GM18508 (cell line): Measurements from ENCODE around the gene RBKS.

Experiments used
- ATAC-seq: cut with Tn5 transposase; IDR thresholded peaks from one replicate; pipeline ENCODE4 v1.9.1; 2021; ENCODE audit warnings: moderate number of reproducible peaks; ENCODE audit not compliant: insufficient read depth, unreplicated experiment

RBKS gene

DNA sequence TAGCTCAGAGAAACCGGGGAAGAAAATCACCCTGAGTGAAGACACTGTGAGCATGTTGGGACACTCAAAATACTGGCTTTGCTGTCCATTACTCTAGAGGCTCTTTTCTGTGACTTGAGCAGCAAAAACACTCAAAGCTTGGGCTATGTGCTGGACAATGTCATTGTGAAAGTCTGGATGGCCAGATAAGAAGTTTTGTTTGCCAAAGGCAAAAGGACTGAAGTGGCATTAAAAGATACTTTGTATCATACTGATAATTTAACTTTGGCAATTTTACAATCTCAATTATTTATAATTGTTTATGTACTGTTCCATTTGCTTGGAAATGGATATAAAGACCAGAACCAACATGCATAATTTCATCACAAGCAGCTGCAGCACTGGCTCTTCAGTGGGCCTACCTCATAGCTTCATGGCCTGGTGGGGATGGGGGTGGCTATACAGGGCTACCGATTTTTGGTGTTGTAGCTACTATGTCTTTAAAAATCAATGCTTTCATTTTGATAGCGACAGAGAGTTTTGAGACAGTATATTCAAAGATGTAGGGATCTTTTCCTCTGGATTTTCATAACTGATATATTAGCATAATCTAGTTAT, 51.1 kb downstream of the RBKS start:
- no peak for ATAC-seq

DNA sequence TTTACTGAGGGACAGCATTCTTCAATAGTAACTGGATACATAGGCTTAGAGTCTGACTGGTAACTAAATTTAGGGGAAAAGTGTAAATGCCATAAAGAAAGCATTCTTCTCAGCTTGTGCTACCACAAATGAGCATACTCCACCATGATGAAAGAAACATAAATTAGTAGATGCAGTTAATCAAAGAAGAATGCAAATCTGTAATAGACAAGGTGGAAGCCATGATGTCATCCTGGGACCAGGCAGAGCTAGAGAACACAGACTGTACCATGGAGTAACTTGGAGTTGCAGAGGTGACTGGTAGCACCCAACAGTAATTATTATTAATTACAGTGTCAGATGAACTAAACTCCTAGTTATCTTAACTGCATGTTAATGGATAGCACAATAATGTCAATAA, 51.7 kb downstream of the RBKS start:
- ATAC-seq: no peak

DNA sequence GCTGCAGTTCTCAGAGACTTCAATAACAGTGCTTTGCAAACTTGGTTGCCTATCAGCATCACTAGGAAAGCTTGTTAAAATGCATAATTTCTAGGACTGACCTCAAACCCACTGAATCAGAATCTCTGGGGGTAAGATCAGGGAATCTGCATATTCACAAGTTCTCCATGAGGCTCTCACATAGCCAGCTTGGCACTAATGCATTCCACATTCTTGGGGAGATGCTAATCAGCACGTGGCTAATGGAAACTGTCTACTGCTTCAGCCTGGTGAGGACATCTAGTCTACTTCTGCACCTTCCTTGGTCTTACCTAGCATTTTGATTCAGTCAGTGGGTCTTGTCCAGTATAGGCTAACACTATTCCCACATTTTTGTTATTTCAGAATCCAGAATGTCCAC, 56.3 kb downstream of the RBKS start:
- no peak for ATAC-seq

DNA sequence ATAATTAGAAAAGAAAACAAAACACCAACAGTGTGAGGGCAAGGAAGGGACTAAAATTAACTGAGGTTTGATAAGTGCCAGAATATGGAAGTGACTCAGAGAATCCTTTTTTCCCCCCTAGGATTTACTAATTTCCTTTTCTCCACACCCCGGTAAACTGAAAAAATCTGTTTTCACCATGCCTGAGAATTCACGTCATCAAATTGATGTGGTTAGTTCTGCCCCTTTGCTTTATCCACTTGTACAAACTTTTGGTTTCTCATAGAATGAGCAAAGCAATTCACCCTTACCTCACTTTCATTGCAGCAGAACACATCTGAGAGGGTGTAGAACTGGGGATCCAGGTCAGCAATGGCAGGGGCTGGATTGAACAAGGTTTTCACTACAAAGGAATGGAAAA, 57.8 kb downstream of the RBKS start:
- no peak for ATAC-seq

DNA sequence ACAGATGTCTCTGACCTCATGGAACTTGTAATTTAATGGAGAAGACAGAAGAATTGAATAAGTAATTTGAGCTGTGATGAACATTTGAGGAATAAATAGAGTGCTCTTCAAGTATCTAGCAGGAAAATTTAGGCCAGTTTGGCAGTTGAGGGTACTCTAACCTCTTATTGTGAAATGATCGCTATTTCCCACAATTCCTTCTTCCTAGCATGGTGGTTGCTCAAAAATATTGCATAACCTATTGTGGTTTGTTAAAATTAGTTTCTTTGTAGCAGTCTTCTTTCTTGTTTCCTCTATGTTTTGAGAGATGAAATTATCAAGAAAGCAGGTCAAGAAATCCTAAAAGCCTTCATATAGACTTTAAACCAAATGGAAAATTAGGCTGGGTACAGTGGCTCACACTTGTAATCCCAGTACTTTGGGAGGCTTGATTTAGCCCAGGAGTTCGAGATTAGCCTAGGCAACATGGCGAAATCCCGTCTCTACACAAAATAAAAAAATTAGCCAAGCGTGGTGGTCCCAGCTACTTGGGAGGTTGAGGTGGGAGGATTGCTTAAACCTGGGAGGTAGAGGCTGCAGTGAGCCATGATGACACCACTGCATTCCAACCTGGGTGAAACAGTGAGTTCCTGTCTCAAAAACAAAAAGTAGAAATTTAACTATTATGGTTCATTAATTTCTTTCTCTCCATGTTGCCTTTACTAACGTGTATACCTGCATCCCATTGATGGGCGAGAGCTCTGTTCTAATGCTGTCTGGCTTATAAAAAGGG, 58.7 kb downstream of the RBKS start:
- no peak for ATAC-seq

DNA sequence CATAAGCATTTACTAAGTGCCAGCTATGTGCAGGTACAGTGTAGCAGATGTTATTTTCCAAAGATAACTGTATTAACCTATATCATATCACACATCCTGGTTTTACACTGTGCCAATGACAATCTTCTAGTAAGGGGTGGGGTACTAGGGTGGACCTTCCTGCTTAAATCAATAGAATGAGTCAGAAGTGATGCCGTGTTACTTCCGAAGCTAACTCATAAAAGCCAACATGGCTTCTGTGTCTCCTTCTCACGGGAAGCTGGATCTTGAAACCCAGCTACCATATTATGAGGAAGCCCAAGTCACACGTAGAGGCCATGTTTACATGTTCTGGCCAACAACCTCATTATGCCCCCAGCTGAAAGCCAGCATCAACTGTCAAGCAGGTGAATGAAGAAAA, 59.5 kb downstream of the RBKS start:
- ATAC-seq: no peak

- no peak for ATAC-seq
Observed at GRCh38 chr2:27829791-27830190, 60.4 kb downstream of the RBKS start.

DNA sequence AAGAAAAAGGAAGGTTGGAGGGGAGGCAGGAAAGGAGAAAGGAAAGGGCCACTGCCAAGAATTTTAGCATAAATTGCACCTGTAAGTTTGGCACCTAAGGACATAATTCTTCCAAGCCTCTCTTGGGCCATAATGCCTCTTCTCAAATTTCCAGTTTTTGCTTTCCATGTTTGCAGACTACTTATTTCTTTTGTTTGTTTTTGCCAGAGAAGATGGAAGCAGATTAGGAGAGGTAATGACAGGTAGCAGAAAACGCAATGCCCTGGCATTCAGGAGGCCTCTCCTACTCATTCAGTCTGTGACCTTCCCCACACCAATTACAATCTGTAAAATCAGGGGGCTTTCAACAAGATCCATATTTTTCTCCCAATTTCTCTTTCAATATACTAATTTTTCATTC, 61.9 kb downstream of the RBKS start:
- no peak for ATAC-seq

DNA sequence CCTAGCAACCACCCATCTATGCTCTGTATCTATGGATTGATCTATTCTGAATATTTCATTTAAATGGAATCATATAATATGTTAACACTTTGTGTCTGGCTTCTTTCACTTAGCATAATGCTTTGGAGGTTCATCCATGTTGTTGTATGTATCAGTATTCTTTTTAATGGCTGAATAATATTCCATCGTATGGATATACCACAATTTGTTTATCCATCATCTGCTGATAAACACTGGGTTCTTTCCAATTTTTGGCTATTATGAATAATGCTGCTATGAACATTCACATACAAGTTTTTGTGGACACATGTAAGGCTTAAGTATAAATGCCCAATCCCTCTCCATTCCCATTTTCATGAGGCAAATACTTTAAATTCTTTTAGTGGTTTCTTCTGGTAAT, 65.8 kb downstream of the RBKS start:
- no peak for ATAC-seq

DNA sequence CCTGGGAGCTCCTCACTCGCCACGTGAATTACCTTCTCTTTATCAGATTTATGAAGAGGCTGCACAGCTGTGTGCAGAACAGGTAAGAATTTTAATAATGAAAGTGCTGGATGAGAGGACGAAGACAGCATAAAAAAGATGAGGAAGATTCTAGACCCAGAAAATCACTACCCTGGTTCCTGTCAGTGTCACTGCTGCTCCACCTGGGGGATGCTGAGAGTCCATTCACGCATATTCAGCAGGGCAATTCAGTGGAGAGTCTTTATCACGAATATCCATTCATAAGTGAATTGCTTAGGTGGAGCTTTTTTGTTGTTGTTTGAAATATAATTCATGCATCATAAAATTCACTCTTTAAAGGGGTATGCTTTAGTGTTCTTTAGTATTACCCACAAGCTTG, 66.6 kb downstream of the RBKS start:
- ATAC-seq: no peak

DNA sequence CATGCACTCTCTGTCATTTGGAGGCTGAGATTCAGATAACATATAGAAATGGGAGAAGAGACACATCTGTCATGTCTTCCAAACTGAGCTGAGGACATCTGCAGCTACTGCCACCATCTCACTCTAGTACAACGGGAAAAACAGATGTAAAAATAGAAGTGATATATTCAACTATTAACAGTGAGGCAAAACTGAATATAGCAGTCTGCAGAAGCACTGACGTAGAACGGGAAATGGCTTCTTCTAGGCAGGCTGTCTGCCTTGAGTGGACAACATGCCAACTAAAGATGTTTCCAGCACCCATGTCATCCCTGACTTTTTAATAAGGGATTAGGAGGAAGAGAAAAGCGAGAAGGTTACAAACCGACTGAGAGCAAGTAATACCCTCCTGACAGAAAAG, 67.1 kb downstream of the RBKS start:
- no peak for ATAC-seq

- ATAC-seq: no peak
Observed at GRCh38 chr2:27822049-27822448, 68.1 kb downstream of the RBKS start.

DNA sequence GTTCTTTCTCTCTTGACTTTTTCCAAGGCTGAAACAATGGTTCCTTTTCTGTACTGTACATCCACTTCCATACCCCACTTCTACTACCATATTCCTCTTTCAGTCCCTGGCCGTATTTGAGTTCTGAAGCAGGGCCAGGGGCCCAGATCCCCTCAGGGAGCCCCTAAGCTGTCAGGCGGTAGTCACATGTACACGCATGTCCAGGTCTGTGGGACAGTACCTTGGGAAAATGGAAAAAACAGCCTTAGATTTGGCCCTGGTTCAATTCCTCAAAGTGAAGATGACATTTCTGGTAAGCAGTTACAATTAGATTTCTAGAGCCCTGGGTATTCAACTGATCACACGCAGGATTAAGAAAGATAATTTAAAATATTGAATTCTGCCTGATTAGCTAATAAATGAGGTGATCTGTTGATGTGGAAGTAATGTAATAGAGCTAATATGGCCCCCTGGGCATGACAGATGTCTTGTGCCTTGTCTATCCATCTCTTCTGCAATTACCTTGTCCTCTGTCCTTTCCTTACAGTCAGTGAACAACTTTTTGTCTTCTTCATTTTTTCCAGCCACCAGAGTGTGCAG, 74.2 kb downstream of the RBKS start:
- ATAC-seq: no peak

DNA sequence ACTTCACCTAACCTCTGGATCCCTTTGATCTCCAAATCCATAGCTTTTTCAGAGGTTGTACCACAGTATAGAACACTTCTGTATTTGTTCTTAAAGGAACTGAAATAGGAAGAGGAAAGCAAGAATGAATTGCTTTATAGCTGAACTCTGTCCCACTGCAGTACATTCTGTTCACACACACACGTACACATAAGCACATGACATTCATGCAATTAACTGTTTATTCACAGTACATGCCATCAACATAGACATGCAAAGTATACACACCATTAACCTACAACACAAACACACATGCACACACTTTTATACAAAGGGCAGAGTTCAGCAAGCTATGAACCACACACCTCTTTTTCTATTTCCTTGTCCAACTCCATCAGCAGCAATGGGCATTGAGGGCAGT, 75.4 kb downstream of the RBKS start:
- no peak for ATAC-seq

GRCh38 chr2:27811768-27812167, 78.4 kb downstream of the RBKS start:
- ATAC-seq: no peak

GRCh38 chr2:27810455-27810854, 79.7 kb downstream of the RBKS start:
- ATAC-seq: no peak

GRCh38 chr2:27809761-27810241, 80.4 kb downstream of the RBKS start:
- ATAC-seq: no peak

DNA sequence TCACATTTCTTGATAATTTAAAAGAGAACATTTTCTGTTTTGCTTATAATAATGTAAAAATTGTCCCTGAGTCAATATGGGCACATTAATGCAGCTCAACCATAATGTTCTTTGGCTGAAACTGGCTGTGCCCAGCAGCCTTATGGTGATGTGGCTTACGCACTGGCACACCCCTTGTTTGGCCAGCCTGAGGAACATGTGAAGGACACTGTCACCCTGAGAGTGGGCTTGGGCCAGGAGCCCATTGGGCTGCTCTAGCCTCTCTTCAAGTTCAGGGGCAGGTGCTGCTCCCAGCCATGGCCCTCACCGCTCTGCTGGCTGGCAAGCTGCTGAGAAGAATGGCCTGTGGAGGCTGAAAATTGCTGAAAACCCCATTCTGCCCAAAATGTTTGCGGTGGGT, 81.2 kb downstream of the RBKS start:
- ATAC-seq: no peak

DNA sequence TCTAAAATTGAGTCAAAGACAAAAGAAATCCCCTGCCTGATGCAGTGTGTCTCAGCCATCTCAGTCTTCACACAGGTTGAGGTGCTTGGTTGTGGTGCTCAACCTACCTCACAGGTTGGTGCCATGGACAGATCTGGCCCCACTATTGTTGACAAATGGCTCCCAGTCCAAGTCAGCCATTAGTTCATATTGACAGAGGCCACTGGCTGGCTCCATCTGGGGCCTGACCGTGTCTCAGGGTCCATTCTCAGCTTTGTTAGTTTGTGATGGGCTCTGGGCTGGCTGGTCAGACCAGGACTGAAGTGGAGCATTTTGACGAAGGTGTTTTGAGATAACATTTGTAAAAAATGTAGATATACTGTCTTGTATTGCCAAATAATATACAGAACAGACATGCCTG, 81.8 kb downstream of the RBKS start:
- no peak for ATAC-seq

- ATAC-seq: no peak
Observed at GRCh38 chr2:27807476-27807875, 82.7 kb downstream of the RBKS start.

GRCh38 chr2:27806311-27807059, 83.7 kb downstream of the RBKS start:
- no peak for ATAC-seq
